GM21423 (cell line): ENCODE results near the gene TXNRD1.
"Not testable (repeated sequence)": the region's sequence is repeated elsewhere in the genome, so short reads cannot be mapped to it uniquely, and the experiment has no call there.

Experiments used
- ATAC-seq: cut with Tn5 transposase; IDR thresholded peaks from one replicate; pipeline ENCODE4 v1.9.1; 2021; ENCODE audit warnings: mild to moderate bottlenecking, moderate library complexity; ENCODE audit not compliant: unreplicated experiment

Gene TXNRD1

GRCh38 chr12:104234926-104235499 lies 19.4 kb downstream of the TXNRD1 start:
- no peak for ATAC-seq

- ATAC-seq, result no peak
Observed at GRCh38 chr12:104237930-104238329, 22.4 kb downstream of the TXNRD1 start.

- ATAC-seq, result no peak
Observed at GRCh38 chr12:104242546-104243206, 27.1 kb downstream of the TXNRD1 start.

- no peak for ATAC-seq
Observed at GRCh38 chr12:104243551-104243950, 28.0 kb downstream of the TXNRD1 start.

GRCh38 chr12:104243971-104244370 lies 28.4 kb downstream of the TXNRD1 start:
- no peak for ATAC-seq

GRCh38 chr12:104247698-104248097 lies 32.1 kb downstream of the TXNRD1 start:
- ATAC-seq, result no peak

GRCh38 chr12:104248444-104248843 lies 32.9 kb downstream of the TXNRD1 start:
- ATAC-seq, result no peak

GRCh38 chr12:104249017-104249416 lies 33.4 kb downstream of the TXNRD1 start:
- no peak for ATAC-seq

- no peak for ATAC-seq
Observed at GRCh38 chr12:104249898-104250297, 34.3 kb downstream of the TXNRD1 start.

GRCh38 chr12:104250366-104251125 lies 35.0 kb downstream of the TXNRD1 start:
- no peak for ATAC-seq

- no peak for ATAC-seq
Observed at GRCh38 chr12:104257913-104258472, 42.4 kb downstream of the TXNRD1 start.

GRCh38 chr12:104258476-104259067 lies 43.0 kb downstream of the TXNRD1 start:
- ATAC-seq, result no peak

GRCh38 chr12:104263026-104263425 lies 47.4 kb downstream of the TXNRD1 start:
- ATAC-seq, result no peak

- no peak for ATAC-seq
Observed at GRCh38 chr12:104263580-104264358, 48.2 kb downstream of the TXNRD1 start.

- ATAC-seq, result not testable (repeated sequence)
Observed at GRCh38 chr12:104265436-104265835, 49.9 kb downstream of the TXNRD1 start.

- no peak for ATAC-seq
Observed at GRCh38 chr12:104272938-104273337, 57.4 kb downstream of the TXNRD1 start.

- no peak for ATAC-seq
Observed at GRCh38 chr12:104273503-104273902, 57.9 kb downstream of the TXNRD1 start.

- no peak for ATAC-seq
Observed at GRCh38 chr12:104274811-104275210, 59.2 kb downstream of the TXNRD1 start.

GRCh38 chr12:104275689-104276088 lies 60.1 kb downstream of the TXNRD1 start:
- peak; percentile 26 for ATAC-seq

- peak; percentile 76 for ATAC-seq
Observed at GRCh38 chr12:104276273-104277131, 60.9 kb downstream of the TXNRD1 start.
